Measurements from ENCODE around the gene MYO9B.

Gene MYO9B, protein sequence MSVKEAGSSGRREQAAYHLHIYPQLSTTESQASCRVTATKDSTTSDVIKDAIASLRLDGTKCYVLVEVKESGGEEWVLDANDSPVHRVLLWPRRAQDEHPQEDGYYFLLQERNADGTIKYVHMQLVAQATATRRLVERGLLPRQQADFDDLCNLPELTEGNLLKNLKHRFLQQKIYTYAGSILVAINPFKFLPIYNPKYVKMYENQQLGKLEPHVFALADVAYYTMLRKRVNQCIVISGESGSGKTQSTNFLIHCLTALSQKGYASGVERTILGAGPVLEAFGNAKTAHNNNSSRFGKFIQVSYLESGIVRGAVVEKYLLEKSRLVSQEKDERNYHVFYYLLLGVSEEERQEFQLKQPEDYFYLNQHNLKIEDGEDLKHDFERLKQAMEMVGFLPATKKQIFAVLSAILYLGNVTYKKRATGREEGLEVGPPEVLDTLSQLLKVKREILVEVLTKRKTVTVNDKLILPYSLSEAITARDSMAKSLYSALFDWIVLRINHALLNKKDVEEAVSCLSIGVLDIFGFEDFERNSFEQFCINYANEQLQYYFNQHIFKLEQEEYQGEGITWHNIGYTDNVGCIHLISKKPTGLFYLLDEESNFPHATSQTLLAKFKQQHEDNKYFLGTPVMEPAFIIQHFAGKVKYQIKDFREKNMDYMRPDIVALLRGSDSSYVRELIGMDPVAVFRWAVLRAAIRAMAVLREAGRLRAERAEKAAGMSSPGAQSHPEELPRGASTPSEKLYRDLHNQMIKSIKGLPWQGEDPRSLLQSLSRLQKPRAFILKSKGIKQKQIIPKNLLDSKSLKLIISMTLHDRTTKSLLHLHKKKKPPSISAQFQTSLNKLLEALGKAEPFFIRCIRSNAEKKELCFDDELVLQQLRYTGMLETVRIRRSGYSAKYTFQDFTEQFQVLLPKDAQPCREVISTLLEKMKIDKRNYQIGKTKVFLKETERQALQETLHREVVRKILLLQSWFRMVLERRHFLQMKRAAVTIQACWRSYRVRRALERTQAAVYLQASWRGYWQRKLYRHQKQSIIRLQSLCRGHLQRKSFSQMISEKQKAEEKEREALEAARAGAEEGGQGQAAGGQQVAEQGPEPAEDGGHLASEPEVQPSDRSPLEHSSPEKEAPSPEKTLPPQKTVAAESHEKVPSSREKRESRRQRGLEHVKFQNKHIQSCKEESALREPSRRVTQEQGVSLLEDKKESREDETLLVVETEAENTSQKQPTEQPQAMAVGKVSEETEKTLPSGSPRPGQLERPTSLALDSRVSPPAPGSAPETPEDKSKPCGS (N-terminal part only)

DNA sequence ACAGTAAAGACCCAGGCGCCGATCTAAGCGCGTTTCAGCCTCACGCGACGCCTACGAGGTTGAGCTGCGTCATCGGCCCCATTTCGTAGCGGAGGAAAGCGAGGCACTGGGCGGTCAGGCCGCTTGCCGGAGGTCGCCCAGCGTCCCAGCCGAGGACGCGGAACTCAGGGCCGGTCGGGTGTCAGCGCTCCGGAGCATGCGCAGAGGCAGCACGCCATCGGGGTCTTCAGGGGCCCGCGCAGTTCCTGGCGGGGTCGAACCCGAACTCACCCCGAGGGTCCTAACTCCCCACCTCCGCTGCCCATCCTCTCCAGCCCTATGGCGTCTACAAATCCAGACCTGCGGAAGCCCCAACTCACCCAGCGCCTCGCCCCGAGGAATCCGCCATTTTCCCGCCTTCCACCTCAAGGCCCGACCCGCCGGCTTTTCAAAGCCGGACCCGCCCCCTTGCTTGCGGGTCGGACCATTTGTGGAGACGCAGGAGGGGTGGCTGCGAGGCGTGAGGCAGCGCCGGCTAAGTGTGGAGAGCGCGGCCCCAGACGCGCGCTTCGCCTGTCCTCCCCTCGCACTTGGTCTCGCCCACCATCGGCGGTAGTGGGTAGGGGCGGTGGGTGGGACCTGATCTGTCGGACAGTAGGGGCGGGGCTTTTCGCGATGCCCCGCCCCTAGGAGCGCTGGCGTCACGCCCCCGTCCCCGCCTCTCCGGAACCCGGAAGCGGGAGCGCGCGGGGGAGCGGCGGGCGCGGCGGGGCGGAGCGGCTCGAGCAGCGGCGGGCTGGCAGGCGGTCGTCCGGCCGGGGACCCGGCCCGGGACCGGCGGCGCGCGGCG, at the start of gene MYO9B, which contains the start of gene HAUS8:
TSS of gene MYO9B (plus strand) at position 743 of the 829 bp plus-strand sequence. CDS start 25,941 bp downstream, outside the sequence.
TSS of gene HAUS8 (minus strand) at position 418 of the 829 bp plus-strand sequence. CDS start at position 388, 30 bp downstream.
- peak; percentile 99 for DNase-seq

DNA sequence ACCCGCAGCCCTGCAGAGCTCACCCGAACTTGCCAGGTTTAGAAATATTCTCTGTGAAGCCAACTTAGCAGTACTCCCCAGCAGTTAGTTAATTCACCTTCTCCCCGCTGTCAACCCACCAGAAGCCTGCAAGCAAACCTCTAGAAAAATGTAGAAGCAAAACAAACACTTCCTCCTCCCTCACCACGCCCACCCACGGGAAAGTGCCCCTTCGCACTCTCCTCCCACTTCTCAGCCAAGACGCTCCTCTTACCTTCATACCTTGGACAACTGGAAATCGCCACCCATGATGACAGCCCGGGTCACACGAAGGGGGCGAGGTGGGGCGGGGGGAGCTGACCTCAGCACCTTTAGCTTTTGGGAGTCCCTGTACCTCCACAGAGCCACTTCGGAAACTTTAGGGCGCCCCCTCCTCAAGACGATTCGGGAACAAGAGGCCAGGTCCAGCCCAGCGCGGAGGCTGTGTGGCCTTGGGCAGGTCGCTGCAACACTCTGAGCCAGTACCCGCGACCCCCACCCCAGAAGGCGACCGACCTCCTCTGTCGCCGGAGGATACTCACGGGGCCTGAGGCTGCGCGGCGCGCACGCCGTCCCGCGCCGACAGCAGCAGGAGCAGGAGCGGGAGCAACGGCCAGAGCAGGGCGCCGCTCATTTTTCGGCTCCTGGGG, 49.5 kb upstream of the MYO9B start:
- DNase-seq, result peak; percentile 43

DNA sequence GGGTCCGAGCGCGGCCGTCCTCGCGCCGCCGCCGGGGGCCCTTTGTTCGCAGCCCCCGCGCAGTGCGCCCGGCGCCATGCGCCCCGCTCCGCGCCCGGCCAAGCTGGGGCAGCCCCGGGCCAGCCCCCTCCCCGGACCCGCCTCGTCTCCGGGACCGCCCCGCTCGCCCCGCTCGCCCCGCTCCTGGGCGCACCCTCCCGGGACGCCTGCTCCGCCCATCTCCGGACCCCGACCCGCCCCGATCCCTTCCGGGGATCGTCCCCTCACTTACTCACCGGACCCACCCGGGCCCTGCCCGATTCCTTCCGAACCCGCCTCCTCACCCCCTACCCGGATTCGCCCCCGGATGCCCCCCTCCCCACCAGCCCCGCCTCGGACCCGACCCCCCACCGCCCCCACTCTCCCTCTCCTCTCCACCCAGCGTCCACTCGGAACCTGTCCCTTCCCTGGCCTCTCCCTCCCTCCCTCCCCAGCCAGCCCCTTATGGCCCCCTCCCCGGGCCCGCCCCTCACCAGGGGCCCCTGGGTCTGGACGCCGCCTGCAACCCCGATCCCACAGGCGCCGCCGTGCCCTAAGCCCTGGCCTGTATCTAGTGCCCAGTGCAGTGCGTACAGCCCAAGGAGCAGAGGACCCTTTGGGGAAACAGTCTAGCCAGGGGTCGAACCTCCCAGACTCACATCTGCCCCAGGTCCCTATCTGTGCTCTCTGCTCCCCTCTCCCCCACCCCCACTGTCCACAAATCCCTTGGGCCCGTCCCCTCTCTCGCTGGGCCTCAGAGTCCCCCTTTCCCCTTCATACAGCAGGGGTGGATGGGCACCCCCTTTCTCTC, 48.7 kb upstream of the MYO9B start, which contains the start of gene CPAMD8:
TSS of gene CPAMD8 (minus strand) at position 105 of the 829 bp plus-strand sequence. CDS start 168 bp downstream, outside the sequence.
- no peak for DNase-seq

DNA sequence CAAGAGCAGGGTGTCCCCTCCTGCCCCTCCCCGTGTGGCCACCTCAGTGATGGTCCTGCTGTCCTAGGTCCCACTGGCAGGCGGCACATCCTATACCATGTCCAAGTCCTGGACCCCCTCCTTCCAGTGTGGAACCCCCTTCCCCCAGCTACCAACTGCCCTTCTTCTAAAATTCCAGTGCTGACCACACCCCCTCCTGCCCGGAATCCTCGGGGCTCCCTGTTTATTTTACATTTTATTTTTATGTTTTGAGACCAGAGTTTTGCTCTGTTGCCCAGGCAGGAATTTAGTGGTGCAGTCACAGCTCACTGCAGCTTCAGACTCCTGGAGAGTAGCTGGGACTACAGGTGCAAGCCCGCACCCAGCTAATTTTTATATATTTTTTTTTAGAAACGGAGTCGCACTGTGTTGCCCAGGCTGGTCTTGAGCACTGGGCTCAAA, 48.0 kb upstream of the MYO9B start:
- DNase-seq, result no peak

DNA sequence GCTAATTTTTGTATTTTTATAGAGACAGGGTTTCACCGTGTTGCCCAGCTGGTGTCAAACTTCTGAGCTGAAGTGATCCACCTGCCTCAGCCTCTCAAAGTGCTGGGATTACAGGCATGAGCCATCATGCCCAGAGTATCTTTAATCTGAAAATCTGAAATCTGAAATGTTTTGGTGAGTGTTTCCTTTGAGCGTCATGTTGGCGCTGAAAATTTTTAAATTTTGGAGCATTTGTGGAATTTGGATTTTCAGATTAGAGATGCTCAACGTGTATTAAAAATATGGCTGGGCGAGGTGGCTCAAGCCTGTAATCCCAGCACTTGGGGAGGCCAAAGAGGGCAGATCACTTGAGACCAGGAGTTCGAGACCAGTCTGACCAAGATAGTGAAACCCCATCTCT, 43.8 kb upstream of the MYO9B start:
- DNase-seq, result no peak

DNA sequence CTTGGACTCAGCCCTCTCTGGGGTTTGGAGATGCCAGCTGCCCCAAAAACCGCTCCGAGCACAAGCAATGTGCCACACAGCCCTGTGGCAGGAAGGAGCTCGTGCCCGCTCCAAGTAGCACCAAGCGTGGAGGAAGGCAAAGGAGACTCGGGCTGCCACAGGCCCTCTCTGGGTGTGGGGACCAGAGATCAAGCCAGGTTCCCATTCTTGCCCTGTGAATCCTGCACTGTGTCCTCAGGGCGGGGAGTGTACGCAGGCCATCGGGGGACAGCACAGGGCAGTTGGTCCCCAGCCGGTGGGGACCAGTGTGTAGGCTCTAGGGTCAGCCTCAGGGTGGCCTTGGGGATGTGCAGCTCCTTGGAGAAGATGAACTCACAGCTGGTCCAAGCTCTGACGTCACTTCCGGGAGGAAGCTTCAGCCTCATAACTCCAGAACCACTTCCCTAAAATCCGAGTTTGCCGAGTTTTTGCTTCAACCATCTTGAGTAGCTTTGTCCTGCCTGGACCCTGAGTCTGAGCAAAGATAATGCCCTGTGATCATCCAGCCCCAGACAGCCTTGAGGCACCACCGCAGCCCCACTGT, 39.6 kb upstream of the MYO9B start:
- peak; percentile 94 for DNase-seq

DNA sequence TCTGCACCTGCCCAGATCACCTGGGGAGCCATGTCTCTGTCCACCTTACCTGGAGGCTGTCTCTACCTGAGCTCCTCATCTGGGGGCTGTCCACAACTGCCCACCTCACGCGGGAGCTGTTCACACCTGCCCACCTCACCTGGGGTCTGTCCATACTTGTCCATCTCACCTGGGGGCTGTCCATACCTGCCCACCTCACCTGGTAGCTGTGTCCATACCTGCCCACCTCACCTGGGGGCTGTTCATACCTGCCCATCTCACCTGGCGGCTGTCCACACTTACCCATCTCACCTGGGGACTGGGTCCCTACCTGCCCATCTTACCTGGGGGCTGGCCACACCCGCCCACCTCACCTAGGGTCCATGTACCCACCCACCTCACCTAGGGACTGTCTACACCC, 38.9 kb upstream of the MYO9B start:
- DNase-seq, result no peak

DNA sequence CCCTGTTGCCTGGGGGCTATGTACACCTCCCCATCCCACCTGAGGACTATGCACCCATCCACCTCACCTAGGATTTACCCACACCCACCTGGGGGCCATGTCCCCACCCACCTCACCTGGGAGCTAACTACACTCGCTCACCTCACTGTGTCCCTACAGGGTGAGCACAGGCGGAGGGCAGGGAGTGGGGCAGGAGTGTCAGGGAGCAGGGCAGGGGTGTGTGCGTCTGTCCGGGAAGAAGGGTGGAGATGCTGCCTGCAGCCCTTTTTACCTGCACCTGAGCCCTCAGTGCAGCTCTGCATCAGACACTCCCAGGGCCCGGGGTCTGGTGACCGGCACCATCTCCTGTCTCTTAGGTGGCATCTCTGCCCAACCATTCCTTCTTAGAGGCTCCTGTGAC, 38.4 kb upstream of the MYO9B start:
- DNase-seq, result no peak

DNA sequence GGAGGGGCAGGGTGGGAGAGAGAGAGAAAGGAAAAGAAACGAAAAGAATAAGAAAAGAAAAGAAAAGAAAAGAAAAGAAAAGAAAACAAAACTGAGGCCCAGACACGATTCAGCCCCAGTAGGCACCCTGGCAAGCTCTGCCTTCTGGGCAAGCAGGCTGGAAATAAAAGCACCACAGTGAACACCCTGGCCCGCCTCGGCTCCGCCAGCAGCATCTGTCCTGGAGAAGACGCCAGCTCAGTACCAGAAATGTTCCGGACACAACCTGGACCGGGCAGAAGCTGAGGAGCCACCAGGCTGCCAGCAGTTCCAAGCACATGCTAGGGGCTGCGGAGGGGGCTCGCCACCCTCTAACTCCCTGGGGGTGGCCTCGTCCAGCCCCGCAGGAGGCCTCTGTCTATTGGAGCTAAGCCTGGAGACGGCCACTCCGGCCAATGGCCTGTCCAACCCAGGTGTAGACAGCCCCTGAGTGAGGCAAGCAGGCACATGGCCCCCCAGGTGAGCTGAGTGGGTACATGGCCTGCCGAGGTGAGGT, 37.5 kb upstream of the MYO9B start:
- DNase-seq, result no peak

DNA sequence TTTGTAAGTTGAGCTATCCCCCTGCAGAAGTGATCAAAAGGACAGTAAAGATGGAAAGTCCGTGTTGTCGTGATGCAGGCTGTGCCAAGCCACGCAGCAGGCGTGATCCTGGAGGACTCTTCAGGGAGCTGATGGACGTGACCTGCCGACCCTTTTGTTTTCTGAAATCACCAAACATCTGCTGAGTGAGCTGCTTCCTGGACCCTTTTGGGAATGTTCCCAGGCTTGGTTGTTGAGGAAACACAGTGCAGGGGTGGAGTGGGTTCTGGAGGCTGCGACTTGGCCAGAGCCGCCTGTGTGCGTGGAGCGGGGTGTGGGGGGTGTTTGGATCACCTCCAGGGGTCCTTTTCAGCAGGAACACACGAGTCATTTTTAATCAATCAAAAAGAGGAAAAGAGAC, 33.6 kb upstream of the MYO9B start:
- no peak for DNase-seq

DNA sequence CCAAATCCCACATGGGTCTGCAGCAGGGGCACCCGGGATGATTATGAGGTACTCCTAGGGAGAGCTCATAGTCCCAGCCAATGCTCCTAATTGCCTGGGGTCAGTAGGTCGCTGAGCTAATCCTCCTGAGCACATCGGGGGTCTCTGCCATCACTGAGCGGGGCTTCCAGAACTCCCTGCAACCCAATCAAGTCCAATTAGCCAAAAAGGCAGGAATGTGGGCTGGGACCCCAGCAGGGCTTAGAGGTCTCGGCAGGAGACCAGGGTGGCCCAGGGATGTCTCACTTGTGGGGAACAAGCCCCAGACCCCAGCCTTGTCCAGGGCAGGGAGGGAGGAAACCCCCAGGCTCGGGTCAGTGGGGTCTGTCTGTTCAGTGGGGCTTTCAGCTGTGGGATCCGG, 31.8 kb upstream of the MYO9B start:
- no peak for DNase-seq

DNA sequence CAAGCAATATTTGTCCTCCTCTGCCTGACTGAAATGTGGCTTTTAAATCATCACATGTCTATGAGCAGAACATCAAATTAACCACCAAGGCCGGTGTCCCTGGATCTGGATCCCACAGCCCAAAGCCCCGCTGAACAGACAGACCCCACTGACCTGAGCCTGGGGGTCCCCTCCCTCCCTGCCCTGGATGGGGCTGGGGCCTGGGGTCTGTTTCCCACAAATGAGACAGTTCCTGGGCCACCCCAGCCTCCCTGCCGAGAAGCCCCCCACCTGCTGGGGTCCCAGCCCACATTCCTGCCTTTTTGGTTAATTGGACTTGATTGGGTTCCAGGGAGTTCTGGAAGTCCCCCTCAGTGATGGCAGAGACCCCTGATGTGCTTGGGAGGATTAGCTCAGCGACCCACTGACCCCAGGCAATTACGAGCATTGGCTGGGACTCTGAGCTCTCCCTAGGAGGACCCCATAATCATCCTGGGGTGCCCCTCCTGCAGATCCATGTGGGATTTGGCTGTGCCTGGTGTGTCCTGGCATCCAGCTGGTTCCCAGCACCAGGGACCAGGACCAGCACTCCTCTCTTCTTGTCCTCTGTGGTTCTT, 29.6 kb upstream of the MYO9B start:
- DNase-seq, result no peak

DNA sequence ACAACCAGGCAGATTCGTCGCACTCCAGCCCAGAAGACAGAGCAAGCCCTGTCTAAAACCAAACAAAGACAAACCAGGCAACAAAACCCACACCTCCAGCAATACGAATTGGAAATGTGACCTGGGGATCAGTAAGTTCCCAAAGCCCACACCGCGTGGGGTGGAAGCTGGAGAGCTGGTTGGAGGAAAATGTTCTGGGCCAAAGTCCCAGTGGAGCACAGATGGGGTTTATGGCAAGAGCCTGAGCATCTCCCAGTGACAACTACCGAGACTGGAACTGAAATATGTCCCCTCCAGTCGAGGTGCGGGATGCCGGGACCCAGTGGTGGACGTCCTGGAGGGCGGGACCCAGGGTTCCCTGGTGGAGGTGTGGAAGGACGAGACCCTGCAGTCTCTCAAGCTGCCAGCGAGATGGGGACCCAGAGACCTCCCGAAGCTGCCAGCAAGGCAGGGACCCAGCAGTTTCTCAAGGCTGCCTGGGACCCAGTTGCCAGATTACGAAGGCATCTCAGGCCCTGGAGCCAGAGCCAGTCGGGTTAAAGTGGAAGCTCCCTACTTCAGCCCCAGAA, 26.6 kb upstream of the MYO9B start:
- no peak for DNase-seq

DNA sequence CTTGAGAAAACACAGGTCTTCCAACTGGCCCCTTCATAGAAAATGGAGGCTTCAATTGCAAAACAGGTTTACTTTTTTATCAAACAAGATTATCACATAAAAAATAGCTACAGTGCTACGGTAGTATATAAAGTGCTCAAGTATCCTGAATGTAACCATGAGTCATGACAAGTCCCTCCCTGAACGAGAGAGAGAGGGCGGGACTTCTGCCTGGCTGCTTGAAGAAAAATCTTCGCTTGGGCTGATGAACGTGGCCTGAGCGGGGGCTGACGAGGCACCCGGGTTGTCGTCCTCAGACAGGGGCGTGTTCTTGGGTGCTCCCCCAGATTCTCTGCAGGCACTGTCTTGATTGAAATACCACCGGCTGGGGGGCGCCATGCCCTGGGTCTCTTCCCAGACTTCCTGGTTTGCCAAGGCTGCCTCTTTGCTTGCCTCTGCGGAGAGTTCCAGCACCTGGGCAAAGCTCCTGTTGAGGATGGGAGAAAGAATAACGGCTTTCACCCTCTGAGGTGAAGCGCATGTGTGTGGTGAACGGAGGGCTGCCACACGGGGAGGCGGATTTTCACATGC, 25.8 kb upstream of the MYO9B start:
- no peak for DNase-seq

DNA sequence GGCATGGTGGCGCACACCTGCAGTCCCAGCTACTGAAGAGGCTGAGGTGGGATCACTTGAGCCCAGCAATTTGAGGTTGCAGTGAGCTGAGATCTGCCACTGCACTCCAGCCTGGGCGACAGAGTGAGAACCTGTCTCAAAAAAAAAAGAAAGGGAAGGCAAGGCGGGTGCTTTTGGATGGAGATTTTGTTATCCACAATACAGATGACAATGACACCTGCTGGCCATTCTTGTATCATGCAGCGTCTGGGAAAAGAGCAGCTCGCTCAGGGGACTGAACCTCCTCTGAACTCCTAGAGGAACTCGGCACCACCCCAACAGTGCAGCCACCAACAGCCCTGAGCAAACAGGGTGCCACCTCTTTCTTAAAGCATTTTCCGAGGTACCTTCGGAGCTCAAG, 23.1 kb upstream of the MYO9B start:
- peak; percentile 44 for DNase-seq

DNA sequence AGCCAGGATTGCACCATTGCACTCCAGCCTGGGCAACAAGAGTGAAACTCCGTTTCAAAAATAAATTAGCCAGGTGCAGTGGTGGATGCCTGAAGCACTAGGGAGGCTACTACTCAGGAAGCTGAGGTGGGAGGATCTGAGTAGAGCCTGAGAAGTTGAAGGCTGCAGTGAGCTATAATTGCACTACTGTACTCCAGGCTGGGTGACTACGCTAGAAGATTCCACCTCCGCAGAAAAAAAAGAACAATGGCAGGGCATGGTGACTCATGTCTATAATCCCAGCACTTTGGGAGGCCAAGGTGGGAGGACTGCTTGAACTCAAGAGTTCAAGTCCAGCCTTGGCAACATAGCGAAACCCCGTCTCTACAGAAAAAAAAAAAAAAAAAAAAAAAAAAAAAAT, 20.8 kb upstream of the MYO9B start:
- no peak for DNase-seq

DNA sequence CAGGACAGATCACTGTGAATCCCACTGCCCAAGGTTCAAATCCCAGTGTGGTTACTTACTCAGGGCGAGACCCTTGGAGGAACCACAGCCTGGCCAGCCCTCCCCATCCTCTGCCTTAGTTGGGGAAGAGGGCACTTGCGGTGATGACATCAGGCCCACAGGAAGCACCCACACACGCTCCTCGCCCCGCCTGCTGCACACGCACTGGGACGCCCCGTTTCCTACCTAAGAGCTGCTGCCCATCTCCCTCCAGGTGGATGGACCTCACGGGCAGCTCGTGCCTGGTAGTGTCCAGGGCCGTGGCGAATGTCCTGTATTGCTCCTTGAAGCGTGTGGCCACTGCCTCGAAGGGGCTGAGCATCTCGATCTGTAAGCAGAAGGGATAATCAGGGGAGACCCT, 19.9 kb upstream of the MYO9B start:
- no peak for DNase-seq

DNA sequence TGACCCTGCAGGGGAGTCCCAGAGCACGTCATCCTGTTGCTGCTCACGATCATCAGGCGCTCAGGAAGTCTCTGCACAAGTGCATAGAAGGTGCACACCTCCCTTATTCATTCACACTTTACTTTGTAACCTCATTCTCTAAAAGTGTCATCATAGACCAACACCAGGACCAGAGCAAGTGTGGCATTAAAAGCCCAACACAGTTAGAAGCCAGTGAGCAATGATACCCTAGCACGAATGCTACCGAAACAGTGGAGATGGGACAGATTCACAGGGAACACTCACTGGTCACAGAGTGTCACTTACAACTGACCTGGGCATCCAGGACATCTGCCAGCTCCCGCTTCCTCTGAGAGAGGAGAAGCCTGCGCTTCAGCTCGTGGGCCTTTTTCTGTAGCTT, 17.3 kb upstream of the MYO9B start:
- no peak for DNase-seq
